Activated naive CD4-positive, alpha-beta T cell treated with Interleukin-2 at 50 U/mL for 16 hours (primary cell): ENCODE data around the gene ACAT2.
A peak's percentile ranks its signal among the peaks of the same experiment; 100 is the strongest.
"Not testable (repeated sequence)": the region's sequence is repeated elsewhere in the genome, so short reads cannot be mapped to it uniquely, and the experiment has no call there.

ENCODE experiments used
- DNase-seq: peaks from one replicate; pipeline ENCODE4 v3.0.0-alpha.2; 2020

Gene ACAT2

DNA sequence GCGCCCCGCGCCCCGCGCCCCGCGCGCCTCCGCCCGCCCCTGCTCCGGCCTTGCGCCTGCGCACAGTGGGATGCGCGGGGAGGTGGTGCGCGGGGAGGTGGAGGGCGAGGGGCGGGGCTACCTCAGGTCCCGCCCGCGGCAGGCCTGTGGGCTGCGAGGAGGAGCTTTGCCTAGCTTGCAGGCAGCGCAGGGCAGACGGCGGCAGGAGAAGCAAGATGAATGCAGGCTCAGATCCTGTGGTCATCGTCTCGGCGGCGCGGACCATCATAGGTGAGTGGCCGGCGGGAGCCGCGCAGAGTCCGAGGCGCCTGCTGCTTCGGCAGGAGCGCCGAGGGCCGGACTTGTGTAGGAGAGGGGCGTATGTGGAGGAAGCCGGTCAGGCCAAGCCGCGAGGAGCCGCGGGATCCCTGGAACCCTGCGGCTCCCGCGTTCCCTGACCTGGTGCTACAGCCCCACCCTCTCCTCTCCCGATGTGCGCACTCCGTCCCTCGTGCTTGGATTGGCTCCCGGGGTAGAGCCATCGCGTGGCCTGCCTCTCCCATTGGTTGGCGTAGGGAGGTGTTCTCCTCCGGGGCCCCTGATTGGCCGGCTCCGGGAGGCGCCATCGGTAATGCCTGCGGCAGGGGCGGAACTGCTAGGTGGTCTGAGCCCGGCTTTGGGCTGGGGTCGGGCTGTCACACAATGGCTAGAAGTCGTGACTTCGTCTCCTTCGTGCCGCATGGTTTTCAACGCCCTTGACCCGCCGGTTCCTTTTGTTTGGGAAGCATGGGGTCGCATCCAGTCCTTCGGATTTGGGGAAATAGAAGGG, at the start of gene ACAT2:
ACAT2 (plus strand) TSS at position 173 of the 808 bp plus-strand sequence; CDS start at position 216, 43 bp downstream.
- DNase-seq, result peak; percentile 92

DNA sequence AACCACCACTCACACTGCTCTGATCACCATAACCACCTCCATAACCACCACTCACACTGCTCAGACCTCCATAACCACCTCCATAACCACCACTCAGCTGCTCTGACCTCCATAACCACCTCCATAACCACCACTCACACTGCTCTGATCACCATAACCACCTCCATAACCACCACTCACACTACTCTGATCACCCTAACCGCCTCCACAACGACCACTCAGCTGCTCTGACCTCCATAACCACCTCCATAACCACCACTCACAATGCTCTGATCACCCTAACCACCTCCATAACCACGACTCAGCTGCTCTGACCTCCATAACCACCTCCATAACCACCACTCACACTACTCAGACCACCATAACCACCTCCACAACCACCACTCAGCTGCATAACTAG, 49.5 kb upstream of the ACAT2 start:
- DNase-seq, result not testable (repeated sequence)

DNA sequence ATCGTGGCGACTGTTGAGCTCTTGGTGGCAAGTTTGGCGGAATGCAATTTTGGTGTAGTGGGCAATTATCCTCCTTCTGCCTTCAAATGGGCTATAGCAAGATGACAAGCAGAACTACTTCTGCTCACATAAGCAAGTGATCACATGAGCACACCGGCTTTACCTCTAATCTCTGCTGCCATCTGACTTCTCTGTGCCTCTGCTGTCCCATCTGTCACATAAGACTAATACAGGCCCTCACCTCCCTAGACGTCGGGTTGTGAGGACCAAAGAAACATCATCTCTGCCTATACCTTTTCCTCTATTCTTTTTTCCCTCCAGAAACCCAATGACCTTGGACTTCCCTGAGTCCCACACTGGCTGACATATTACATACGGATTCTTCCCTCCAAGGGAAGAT, 47.9 kb upstream of the ACAT2 start:
- no peak for DNase-seq

DNA sequence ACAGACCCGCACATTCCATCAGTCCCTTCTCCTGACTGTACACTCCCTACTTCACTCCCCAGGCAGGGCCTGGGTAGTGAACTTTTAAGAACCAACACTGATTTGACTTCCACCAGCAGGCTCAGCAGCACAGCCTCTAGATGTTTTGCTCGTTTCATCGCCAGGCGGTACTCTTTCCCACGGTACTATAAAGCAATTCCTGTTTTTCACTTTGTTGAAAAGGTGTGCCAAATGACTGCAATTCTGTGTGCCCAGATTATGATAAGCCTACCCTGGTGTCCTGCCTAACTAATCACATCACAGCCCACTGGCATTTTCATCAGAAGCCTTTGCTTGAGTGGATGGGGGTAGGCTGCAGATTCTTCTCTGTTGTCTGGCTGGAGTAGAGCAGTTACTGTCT, 47.4 kb upstream of the ACAT2 start:
- no peak for DNase-seq

DNA sequence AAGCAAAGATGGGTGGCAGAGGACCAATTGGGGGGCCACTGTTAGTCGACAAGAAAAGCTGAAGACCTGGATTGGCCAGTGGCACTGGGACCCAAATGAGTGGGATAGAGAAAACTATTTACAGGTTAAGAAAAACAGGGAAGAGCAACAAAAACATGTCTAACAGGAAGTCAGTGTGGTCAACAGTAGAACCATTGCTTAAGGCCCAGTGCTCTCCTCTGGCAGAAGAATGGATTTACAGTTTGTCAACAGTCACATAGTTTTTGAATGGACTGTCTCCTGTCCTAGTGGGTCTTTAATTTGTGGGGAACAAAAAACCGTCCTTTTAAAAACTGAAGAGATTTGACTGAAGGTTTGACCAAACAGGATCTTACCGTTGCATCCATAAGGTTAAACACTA, 46.7 kb upstream of the ACAT2 start:
- DNase-seq, result no peak

DNA sequence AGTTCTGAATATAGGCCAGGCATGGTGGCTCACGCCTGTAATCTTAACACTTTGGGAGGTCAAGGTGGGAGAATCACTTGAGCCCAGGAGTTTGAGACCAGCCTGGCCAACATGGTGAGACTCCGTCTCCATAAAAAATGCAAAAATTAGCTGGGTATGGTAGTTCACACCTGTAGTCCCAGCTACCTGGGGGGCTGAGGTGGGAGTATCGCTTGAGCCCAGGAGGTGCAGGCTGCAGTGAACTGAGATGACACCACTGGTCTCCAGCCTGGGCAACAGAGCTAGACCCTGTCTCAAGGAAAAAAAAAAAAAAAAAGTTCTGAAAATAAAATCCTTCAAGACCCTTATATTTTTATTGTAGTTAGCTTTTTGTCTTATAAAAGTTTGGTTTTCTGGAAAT, 46.2 kb upstream of the ACAT2 start:
- DNase-seq, result no peak

DNA sequence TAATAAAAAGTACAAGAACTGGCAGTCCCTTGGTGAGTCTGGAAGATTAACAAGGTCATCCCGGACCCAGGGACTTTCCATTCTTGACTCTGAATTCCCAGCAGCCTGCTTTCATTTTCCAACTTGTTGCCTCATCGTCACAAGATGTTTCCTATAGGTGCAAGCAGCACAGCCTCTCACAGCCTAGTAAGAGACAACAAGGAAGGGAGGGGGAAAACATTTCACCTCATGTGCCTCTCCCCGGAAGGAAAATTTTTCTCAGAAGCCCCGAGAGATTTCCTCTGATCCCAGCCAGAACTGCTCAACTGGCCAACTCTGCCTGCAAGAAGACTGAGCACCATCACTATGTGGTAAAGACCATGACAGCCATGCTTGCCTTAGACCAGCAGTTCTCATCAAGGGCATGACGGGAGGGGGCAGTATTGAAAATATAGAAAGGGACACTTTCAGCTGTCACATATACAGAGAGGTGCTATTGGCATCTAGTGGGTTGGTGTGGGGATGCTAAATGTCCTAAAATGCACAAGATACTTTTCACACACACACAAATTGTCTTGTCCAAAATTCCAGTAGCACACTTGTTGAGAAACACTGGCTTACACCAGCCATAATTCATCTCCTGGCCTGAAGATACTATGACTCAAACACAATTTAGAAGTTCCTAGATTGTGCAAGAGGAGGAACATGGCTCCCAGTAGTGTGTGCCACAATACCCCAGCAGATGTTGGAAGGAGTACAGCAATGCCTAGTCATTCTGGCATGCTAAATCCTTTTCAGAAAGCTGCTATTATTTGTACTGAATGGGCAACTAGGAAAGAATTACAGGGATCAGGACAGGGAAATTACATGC, 45.4 kb upstream of the ACAT2 start:
- no peak for DNase-seq

DNA sequence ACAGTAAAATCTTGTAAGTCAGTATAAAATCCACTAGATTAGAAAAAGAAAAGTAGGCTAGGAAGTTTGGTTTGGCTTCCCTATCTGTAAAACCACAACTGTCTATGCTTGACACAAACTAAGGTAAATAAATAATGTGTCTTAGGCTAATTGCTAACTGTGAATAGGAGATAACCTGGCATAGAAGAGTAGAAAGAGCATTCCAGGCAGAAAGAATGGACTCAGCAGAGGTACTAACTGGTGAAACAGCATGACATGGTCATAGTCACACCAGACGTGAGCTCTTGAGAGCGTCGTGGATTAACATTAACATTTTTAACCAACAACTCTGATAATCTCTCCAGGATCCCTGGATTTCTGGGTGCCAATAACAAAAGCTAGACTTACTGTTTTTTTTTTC, 43.2 kb upstream of the ACAT2 start:
- DNase-seq, result no peak

DNA sequence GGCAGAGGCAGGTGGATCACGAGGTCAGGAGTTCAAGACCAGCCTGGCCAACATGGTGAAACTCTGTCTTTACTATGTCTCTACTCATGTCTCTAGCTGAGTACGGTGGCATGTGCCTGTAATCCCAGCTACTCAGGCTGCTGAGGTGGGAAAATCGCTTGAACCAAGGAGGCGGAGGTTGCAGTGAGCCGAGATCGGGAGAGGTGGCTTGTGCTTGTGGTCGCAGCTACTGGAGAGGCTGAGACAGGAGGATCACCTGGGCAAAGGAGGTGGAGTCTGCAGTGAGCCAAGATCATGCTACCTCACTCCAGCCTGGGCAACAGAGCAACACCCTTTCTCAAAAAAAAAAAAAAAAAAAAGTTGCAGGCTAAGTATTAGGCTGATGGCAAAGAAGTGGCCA, 42.6 kb upstream of the ACAT2 start:
- DNase-seq, result no peak

DNA sequence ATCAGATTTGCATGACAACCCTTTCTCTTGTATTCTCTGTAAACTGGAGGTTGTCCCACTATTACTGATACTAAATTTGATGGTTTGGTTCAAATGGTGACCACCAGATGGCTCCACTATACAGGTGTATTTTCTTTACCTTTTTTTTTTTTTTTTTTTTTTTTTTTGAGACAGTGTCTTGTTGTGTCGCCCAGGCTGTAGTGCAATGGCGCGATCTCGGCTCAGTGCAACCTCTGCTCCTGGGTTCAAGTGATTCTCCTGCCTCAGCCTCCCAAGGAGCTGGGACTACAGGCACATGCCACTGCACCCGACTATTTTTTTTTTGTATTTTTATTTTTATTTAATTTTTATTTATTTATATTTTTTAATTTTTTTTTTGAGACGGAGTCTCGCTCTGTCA, 41.1 kb upstream of the ACAT2 start:
- no peak for DNase-seq

DNA sequence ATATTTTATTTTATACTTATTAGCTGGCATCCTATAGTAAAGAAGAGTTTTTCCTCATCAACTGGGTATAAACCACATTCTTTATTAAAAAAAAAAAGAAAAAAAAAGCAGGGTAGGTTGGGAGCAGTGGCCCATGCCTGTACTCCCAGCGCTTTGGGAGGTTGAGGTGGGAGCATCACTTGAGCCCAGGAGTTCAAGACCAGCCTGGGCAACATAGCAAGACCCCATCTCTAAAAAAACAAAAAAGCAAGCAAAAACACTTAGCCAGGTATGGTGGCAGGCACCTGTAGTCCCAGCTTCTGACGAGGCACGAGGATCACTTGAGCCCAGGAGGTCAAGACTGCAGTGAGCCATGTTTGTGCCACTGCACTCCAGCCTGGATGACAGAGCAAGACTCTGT, 39.9 kb upstream of the ACAT2 start:
- DNase-seq, result not testable (repeated sequence)

DNA sequence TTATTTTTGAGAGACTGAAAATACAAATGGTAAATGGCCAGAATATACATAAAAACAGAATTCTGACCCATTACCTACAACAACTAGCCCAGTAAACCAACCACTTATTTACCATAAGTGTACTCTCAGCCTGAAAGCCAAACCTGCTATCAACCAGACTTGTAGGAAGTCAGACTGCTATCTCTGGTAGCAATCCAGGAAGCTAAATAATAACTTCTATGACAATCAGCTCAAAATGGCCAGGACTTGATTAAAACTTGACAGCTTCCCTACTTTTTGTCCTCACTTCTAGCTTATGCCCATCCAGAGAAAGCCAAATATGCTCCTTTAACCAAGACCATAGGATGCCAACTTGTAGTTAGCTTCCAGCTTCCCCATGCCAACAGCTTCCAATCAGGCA, 39.2 kb upstream of the ACAT2 start:
- DNase-seq, result no peak

DNA sequence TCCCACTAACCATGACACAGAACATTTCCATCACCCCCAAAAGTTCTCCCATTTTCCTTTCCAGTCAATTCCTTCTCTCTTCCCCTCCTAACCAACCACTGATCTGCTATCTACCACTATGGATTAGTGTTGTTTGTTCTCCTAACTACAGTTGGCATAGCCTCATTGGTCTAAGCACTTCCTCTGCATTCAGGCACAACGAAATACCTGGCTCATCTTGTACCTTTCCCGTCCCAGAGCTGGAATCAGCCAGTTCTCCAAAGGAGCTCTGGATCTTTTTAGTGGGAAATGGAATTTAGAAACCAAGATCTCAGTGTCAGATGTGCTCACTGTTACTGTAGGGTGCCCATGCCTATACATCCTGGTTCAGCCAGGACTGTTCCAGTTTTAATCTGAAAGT, 38.6 kb upstream of the ACAT2 start:
- no peak for DNase-seq

DNA sequence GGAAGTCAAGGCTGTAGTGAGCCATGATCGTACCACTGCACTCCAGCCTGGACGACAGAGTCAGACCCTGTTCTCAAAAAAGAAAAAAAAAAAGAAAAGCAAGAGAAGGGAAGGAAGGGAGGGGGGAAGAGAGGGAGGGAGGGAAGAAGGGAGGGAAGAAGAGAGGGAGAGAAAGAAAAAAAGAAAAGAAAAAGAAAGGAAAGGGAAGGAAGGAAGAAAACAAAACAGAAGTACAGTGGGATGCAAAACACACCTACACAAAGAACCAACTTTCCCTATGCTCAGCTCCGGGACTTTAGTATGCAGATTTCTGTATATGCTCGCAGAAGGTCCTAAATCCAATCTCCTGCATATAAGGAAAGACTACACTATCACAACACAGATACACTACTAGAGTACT, 37.1 kb upstream of the ACAT2 start:
- DNase-seq, result no peak

DNA sequence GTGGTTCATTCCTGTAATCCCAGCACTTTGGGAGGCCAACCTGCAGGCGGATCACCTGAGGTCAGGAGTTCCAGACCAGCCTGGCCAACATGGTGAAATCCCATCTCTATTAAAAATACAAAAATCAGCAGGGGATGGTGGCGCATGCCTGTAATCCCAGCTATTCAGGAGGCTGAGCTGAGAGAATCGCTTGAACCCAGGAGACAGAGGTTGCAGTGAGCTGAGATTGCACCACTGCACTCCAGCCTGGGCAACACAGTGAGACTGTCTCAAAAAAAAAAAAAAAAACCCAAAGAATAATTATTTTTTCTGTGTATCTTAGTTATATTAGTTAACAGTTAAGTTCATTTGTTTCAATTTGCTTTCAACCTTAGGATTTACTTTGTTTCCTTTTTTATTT, 36.6 kb upstream of the ACAT2 start:
- DNase-seq, result not testable (repeated sequence)

DNA sequence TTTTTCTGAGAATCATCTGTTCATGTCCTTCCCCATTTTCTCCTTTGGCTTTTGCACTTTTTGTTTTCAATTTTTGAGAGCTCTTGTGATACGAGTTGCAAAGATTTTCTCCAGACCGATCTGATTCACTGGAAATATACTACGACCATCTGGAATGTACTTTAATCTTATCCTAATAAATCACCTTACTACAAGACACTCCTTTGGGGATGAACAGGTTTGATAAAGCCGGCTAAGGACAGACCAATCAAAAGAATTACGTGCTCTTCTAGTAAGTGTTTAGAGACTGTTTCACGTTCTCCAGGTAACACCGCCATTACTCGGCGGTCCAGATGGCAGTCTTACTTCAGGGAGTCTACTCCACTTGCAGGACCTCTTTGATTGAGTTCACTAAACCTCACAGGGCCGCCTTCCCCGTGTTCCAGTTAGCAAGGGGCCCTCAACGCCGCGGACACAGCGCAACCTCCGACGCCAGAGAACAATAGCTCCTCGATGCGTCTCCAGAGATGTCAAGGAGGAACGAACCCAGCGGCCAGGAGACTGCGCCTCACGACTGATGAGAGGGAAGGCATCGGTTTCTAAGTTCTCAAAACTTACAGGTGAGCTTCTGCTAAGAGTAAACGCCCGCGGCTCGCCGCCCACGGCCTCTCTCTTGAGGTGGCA, 35.5 kb upstream of the ACAT2 start:
- DNase-seq, result no peak

DNA sequence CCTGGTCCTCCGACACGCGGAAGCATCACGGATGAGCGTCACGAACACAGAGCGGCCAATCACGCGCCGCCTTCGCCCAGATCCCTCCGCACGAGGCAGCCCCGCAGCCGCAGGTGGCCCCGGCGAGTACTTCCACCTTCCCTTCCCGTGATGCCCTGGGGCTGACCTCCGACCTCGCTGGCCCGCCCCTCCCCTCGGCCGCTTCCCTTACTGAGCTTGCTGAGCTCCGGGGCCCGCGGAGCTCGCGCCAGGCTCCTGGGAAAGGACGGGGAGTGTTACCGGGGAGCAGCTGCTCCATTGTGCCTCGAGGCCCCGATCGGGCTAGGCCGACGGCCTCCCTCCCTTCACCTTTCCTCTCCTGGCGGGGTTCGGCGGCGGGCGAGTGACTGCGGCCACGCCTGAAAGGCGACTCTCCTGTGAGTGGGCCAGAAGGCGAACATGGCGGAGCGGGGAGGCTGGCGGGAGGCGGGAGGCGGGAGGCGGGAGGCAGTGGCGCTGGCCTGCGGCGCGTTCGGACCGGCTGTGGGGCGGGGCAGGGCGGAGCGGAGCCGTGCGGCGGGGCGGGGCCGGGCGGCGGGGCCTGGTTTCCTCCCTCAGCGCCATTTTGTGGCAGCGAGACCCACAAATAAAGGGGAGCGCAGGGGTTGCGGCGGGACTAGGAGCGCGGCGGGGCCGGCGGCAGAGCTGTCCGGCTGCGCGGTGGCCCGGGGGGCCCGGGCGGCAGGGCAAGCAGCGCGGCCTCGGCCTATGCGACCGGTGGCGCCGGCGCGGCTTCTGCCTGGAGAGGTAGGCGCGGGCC, 34.7 kb upstream of the ACAT2 start, which contains the start of gene WTAP:
WTAP (plus strand) TSS at position 589 of the 799 bp plus-strand sequence. CDS start 8,760 bp downstream, outside the sequence.
- peak; percentile 98 for DNase-seq

DNA sequence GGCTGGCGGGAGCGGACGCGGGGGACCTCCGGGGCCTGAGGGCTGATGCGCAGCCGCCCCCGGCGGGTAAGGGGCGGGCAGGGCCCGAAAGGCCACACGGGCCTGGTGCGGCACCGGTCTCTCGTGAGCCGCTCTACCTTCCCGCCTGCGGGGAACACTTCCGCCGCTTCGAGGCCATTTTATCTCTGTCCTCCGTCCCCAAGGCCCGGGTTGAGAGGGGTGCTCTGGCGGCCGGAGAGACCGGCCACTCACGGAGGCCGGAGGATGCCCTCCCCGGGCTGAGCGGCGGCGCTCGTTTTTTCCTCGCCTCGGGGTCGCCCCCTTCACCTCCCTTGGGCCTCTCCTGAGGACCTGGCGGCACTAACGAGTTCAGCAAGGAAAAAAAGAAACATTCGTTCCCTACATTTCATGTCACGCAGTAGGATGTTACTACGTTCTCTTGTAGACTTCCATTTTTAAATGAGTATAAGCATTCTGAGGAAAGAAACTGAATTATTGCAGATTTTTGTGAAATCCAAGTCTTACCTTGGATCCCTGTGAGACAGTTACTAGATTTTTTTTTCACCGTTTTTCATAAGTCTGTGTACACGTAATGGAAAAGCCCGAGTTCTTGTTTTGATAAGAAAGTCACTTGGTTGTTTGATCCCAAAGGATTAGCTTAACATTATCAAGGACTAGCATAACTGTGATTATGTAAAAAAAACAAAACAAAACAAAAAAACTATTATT, 34.0 kb upstream of the ACAT2 start:
- no peak for DNase-seq

DNA sequence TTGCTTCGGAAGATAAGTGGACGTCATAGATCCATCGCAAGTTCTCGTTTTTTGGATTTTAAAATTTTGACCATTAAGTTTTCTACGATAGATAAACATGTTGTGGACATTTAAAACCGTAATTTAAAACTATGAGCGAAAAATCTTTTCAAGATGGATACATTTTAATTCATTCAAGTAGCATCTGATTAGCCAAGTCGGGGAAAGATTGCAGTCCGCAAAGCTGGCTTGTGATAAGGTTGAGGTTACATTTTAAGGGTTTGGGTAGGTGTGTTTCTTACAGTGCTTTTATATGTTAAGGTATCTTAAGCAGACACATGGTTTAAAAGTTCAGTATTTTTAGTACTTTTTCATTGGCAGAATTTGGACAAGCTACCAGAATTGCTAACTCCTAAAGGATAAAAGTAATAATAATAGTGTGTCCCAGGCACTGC, 33.3 kb upstream of the ACAT2 start:
- no peak for DNase-seq

DNA sequence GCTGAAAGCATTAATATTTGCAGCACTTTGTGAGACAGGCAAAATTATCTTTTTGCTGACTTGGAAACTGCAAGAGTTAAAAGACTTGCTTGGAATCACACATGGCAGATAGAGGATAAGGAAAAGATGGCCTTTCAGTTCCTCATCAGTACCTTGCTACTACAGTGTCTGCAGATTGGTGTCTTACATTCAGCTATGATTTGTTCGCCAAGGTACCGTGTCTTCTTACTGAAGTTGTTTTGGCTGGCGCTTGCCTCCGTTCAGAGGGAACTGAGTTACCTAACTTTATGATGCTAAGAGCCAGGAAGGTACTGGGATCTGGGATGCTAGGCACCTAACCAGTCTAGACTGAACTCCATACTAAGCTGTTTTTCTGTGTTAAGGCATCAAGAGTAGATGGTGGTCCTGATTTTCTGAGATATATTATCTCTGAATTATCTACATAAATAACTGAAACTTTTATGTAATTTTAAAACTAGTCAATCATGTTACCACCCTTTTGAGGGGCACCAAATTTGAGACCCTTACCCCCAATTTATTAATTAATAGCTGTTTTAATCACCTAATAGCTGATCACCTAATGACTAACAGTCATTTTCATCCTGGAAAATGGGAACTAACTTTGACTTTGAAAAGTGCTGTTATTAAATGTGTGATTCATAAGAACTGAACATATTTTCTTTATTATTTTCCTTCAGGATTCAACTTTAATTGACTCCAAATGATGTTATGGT, 32.1 kb upstream of the ACAT2 start:
- DNase-seq, result no peak

DNA sequence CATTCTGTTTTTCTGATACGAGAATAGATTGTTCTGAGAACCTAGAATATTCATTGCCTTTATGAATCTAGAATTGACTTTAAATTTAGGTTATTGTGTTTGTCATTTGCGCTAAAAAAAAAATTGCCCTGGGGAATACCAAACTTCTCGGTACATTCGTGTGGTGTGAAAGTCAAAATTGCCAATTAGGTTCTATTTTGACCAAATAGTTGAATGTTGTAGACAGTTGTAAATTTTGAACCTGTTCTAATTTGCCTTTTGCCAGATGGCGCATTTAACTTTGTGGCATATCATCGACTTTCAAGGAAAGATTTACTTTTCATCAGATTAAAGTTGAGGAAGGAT, 31.5 kb upstream of the ACAT2 start:
- no peak for DNase-seq
